D341Med (cell line): ENCODE results near the gene RRP36.
A peak's percentile ranks its signal among the peaks of the same experiment; 100 is the strongest.

Source experiments
- DNase-seq: peaks from one replicate; pipeline ENCODE4 v3.0.0; 2012; ENCODE audit warnings: low spot score

The RRP36 gene

GRCh38 chr6:43070028-43070632 is 48.7 kb downstream of the RRP36 start:
- DNase-seq, result peak; percentile 77

DNA sequence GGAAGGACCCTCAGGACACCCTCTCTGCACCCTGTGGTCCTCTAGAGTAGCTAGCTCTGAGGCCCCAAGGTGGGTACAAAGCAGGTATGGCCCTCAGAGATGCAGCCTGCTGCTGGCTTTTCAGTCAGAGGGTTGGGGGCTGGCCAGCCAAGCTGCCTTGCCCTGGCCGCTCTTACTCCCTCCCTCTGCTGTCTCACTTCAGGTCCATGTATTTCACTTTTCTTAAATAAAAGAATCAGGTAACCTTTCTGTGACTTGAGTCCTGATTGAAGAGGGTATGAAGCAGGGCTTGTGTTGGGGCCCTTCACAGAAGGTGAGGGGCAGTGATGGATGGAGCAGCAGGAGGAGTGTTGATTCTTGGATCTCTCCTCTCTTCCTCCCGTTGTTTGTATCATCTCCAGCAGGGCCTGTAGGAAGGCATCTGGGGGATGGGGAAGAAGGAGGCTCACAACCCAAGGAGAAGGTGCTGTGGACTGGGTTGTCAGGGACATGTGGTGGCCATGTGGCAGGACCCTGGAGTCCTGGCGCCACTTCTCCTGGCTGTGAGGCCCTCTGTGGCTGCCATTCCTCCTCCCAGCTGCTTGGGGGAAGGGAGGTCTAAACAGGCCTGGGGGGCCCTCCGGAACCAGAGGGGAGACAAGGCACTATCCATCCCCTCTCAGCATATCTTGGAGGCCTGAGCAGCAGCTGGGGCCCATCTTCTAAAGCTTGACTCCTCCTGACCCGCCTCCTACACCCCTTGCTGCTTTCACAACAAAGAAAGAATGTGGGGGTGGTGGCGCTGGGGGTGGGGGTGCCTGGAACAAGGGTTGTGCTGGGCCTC is 53.6 kb downstream of the RRP36 start:
- DNase-seq, result no peak

DNA sequence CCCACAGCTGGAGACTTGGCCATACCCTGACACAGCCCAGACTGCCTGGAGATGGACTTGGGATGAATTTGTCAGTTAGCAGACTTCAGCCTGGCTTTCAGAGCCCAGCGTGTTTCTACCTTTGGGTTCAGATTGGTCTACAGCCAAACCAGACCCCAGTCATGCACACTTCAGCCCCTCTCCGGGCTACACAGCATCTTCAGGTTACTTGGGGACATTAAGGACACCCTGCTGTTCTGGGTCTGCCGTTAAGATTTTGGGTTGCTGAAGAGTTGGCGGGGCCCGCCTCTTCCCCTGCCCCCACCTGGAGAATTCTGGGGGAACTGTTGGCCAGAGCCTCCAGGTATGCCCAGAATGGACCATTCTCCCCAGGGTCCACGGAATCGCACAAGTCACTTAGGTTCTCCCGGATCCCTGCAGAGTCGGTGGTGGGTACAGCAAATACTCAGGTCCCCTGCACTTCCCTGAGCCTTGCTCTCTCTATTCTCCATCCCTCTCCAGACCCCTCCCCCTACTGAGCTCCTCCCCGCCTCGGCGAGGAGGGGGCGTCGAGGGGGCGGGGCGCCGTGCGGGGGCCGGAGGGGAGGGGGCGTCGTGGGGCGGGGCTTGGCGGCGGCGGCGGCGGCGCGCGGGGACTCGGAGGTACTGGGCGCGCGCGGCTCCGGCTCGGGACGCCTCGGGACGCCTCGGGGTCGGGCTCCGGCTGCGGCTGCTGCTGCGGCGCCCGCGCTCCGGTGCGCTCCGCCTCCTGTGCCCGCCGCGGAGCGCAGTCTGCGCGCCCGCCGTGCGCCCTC is 54.4 kb downstream of the RRP36 start, which contains the start of gene PTK7:
PTK7 (plus strand) TSS at position 645 of the 794 bp plus-strand sequence. CDS start 175 bp downstream, outside the sequence.
- peak; percentile 97 for DNase-seq

GRCh38 chr6:43076464-43077332 is 55.3 kb downstream of the RRP36 start:
- DNase-seq, result peak; percentile 75

DNA sequence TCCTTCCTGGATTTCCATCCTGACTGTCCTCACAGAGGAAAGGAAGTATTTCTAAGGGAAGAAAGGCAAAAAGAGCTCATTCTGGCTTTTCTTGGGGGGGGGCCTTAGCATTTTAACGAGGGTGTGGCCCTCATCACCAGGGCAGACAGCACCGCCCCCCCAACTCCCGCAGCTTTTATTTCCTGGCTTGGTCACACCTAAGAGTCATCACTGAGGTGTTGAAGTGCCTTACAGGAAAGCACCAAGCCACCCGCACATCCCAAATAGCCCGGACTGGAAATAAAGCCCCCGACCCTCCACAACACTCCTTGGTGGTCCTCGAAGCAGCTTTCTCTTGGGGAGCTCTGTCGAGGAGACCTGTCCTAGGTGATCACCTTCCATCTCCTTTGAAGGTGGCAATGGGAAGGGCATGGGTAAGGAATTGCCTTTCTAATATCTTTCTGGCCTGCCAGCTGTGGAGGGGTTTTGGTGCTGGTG is 55.9 kb downstream of the RRP36 start:
- no peak for DNase-seq

DNA sequence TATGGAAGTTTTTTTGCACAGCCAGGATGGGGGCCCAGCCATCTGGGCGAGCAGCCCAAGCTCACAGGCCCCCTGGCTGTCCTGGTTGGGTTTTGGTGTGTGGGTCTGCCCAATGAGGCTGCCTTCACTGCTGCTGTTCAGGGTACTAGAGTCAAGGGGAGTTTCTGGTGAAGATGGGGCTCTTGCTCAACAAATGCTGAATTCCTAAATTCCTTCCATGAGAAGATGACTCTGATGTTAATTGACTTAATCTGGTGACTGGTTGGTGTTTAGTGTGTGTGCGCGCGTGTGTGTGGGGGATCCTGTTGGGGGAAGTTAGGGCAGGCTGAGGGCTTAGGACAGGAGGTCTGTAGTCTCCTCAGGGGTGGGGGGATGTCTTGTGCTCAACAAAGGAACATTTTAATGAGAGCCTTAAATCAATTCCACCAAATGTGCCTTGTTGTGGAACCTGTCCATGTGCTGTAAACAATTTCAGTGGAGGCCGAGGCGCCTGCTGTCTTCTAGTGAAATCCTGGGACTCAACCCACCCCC is 56.6 kb downstream of the RRP36 start:
- DNase-seq, result no peak

GRCh38 chr6:43078691-43079090 is 57.3 kb downstream of the RRP36 start:
- DNase-seq, result no peak
